Loucy (cell line): ENCODE measurements around the gene PLIN3.

Source experiments
- H2AFZ ChIP-seq: fragments of 200-600 bp; sonication (generic); 2 replicates; pipeline ENCODE4 v1.6.0; 2016; ENCODE audit warnings: antibody characterized with exemption, mild to moderate bottlenecking, low read length, moderate library complexity
- H3F3A ChIP-seq: fragments of 200-600 bp; 2 replicates; pipeline ENCODE4 v1.6.0; 2016; ENCODE audit warnings: antibody characterized with exemption, low read depth, mild to moderate bottlenecking
- H3K27me3 ChIP-seq: fragments of 200-600 bp; sonication (generic); 2 replicates; pipeline ENCODE4 v1.6.1; 2014; ENCODE audit warnings: low read length, mild to moderate bottlenecking; ENCODE audit not compliant: insufficient read depth, poor library complexity, severe bottlenecking
- H3K36me3 ChIP-seq: fragments of 200-600 bp; sonication (generic); 2 replicates; pipeline ENCODE4 v1.6.1; 2016; ENCODE audit warnings: low read length; ENCODE audit not compliant: insufficient read depth
- H3K4me1 ChIP-seq: fragments of 200-600 bp; sonication (generic); 2 replicates; pipeline ENCODE4 v1.5.1; 2014; ENCODE audit warnings: low read length, mild to moderate bottlenecking; ENCODE audit not compliant: insufficient read depth, poor library complexity, severe bottlenecking
- H3K4me2 ChIP-seq: fragments of 200-600 bp; sonication (generic); 2 replicates; pipeline ENCODE4 v1.6.0; 2014; ENCODE audit warnings: antibody characterized with exemption, low read length, low read depth, mild to moderate bottlenecking; ENCODE audit not compliant: poor library complexity, severe bottlenecking
- H3K4me3 ChIP-seq: fragments of 200-600 bp; sonication (generic); 2 replicates; pipeline ENCODE4 v1.5.1; 2014; ENCODE audit warnings: low read length, mild to moderate bottlenecking, mixed read lengths; ENCODE audit not compliant: poor library complexity, severe bottlenecking
- H3K79me2 ChIP-seq: fragments of 200-600 bp; sonication (generic); 2 replicates; pipeline ENCODE4 v1.6.1; 2014; ENCODE audit warnings: low read length; ENCODE audit not compliant: insufficient read depth
- H3K9ac ChIP-seq: fragments of 200-600 bp; sonication (generic); 2 replicates; pipeline ENCODE4 v1.6.0; 2014; ENCODE audit warnings: mild to moderate bottlenecking, low read depth, low read length, moderate library complexity; ENCODE audit not compliant: poor library complexity, severe bottlenecking
- H3K9me2 ChIP-seq: fragments of 200-600 bp; sonication (generic); replicated peaks from 2 replicates; pipeline ENCODE4 v1.6.1; 2016; ENCODE audit warnings: low read depth, low read length, mixed read lengths
- H3K9me3 ChIP-seq: fragments of 200-600 bp; sonication (generic); 2 replicates; pipeline ENCODE4 v1.6.1; 2014; ENCODE audit warnings: mild to moderate bottlenecking, antibody characterized with exemption, low read length, low read depth; ENCODE audit not compliant: insufficient read depth
- H4K20me1 ChIP-seq: fragments of 200-600 bp; sonication (generic); 2 replicates; pipeline ENCODE4 v1.6.0; 2014; ENCODE audit warnings: antibody characterized with exemption, low read length, mild to moderate bottlenecking; ENCODE audit not compliant: insufficient read depth, poor library complexity, severe bottlenecking
- CTCF ChIP-seq: fragments of 200-600 bp; sonication (generic); conservative IDR thresholded peaks from 2 replicates; pipeline ENCODE4 v1.5.1; 2014; ENCODE audit warnings: mild to moderate bottlenecking, antibody characterized with exemption, low read length
- EZH2phosphoT487 ChIP-seq: fragments of 200-600 bp; IDR thresholded peaks from 2 replicates; pipeline ENCODE4 v1.6.1; 2018; ENCODE audit warnings: antibody characterized with exemption, mild to moderate bottlenecking, moderate library complexity, borderline replicate concordance

PLIN3 gene

GRCh38 chr19:4830768-4831265 lies 36.6 kb downstream of the PLIN3 start:
- H3K9me2 ChIP-seq, result no peaks in the 10 kb centered on the region
- H4K20me1 ChIP-seq, result peaks cover 6% of the 10 kb centered on the region
- H2AFZ ChIP-seq, result no peak overlapping the region; the same call in 1 of the 2 replicates
- peak overlapping the region; percentile 75 for H3K9ac ChIP-seq
- H3K4me3 ChIP-seq, result peak overlapping the region; percentile 95
- no peaks in the 10 kb centered on the region for H3K9me3 ChIP-seq
- H3F3A ChIP-seq, result 0 out of 2 replicates have a peak, but pooled peaks cover 3% of the 10 kb centered on the region
- peak overlapping the region; percentile 75 for H3K4me2 ChIP-seq
- H3K27me3 ChIP-seq, result no peaks in the 10 kb centered on the region
- H3K36me3 ChIP-seq, result no peaks in the 10 kb centered on the region
- H3K4me1 ChIP-seq, result peaks cover 10% of the 10 kb centered on the region
- peaks cover 19% of the 10 kb centered on the region for H3K79me2 ChIP-seq
- TF ChIP-seq EZH2phosphoT487 (no peak), CTCF (no peak)

GRCh38 chr19:4830332-4830731 lies 37.1 kb downstream of the PLIN3 start:
- TF ChIP-seq CTCF (no peak), EZH2phosphoT487 (no peak)
- Histone ChIP-seq H3K4me3 (peak overlapping the region; percentile 95), H3K27me3 (no peaks in the 10 kb centered on the region), H3K4me2 (peak overlapping the region; percentile 75), H4K20me1 (peaks cover 6% of the 10 kb centered on the region), H3K36me3 (no peaks in the 10 kb centered on the region), H3K9me2 (no peaks in the 10 kb centered on the region), H3K9ac (peak overlapping the region; percentile 75), H3K79me2 (peaks cover 19% of the 10 kb centered on the region), H2AFZ (no peak overlapping the region), H3F3A (0 out of 2 replicates have a peak, but pooled peaks cover 3% of the 10 kb centered on the region), H3K4me1 (peaks cover 10% of the 10 kb centered on the region), H3K9me3 (no peaks in the 10 kb centered on the region)

GRCh38 chr19:4829001-4829712 lies 38.3 kb downstream of the PLIN3 start:
- H3K4me1 ChIP-seq, result peaks cover 10% of the 10 kb centered on the region
- no peak overlapping the region for H3K9ac ChIP-seq
- H3K4me2 ChIP-seq, result peak overlapping the region; percentile 11
- TF ChIP-seq CTCF (peak; percentile 28; the same call in 1 of the 2 replicates), EZH2phosphoT487 (no peak)
- H3K9me2 ChIP-seq, result no peaks in the 10 kb centered on the region
- H3K79me2 ChIP-seq, result peaks cover 19% of the 10 kb centered on the region
- no peaks in the 10 kb centered on the region for H3K36me3 ChIP-seq
- no peaks in the 10 kb centered on the region for H3K27me3 ChIP-seq
- H3K9me3 ChIP-seq, result no peaks in the 10 kb centered on the region
- H4K20me1 ChIP-seq, result peaks cover 6% of the 10 kb centered on the region
- H3F3A ChIP-seq, result 0 out of 2 replicates have a peak, but pooled peaks cover 3% of the 10 kb centered on the region
- peak overlapping the region; percentile 4 for H3K4me3 ChIP-seq
- no peak overlapping the region for H2AFZ ChIP-seq
